Brain microvascular endothelial cell (primary cell): ENCODE results near the gene EXOC2.
"Not testable (repeated sequence)": the region's sequence is repeated elsewhere in the genome, so short reads cannot be mapped to it uniquely, and the experiment has no call there.

Experiments
- DNase-seq: peaks from one replicate; pipeline ENCODE4 v3.0.0-alpha.2; 2020
- H3K27ac ChIP-seq: fragments of 250-450 bp; sonication (Bioruptor Pico); 2 replicates; pipeline ENCODE4 v1.5.1; 2020; ENCODE audit warnings: mild to moderate bottlenecking, moderate library complexity
- H3K27me3 ChIP-seq: fragments of 250-450 bp; sonication (Bioruptor Pico); replicated peaks from 2 replicates; pipeline ENCODE4 v1.5.1; 2020; ENCODE audit warnings: mild to moderate bottlenecking
- H3K36me3 ChIP-seq: fragments of 250-450 bp; sonication (Bioruptor Pico); replicated peaks from 2 replicates; pipeline ENCODE4 v1.5.1; 2020; ENCODE audit warnings: mild to moderate bottlenecking
- H3K4me3 ChIP-seq: 2 replicates; pipeline ENCODE4 v1.5.1; 2011; ENCODE audit warnings: low read depth, mild to moderate bottlenecking, control low read depth, low read length, moderate library complexity
- in situ Hi-C: cut with HindIII; loops from 2 replicates; pipeline ENCODE4 v1.10.0; 2017; ENCODE audit warnings: low sequenced_read_pairs, low pct_ligation_motif_present
- TF ChIP-seq, protein P1 (sequence below): IDR thresholded peaks from 2 replicates; pipeline ENCODE4 v1.5.1; 2011; ENCODE audit warnings: low read depth, mild to moderate bottlenecking, moderate library complexity, low read length, control low read depth, inconsistent platforms; ENCODE audit errors: missing control alignments

EXOC2 gene

GRCh38 chr6:613981-614380 is 79.0 kb downstream of the EXOC2 start:
- DNase-seq, result no peak
- in situ Hi-C loops, result no loop called here
- Histone ChIP-seq H3K27me3 (no peaks in the 10 kb centered on the region), H3K36me3 (peaks cover 10% of the 10 kb centered on the region), H3K4me3 (no peak overlapping the region), H3K27ac (no peak overlapping the region)
- TF ChIP-seq, protein P1, sequence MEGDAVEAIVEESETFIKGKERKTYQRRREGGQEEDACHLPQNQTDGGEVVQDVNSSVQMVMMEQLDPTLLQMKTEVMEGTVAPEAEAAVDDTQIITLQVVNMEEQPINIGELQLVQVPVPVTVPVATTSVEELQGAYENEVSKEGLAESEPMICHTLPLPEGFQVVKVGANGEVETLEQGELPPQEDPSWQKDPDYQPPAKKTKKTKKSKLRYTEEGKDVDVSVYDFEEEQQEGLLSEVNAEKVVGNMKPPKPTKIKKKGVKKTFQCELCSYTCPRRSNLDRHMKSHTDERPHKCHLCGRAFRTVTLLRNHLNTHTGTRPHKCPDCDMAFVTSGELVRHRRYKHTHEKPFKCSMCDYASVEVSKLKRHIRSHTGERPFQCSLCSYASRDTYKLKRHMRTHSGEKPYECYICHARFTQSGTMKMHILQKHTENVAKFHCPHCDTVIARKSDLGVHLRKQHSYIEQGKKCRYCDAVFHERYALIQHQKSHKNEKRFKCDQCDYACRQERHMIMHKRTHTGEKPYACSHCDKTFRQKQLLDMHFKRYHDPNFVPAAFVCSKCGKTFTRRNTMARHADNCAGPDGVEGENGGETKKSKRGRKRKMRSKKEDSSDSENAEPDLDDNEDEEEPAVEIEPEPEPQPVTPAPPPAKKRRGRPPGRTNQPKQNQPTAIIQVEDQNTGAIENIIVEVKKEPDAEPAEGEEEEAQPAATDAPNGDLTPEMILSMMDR, result no peak

- TF ChIP-seq, protein P1, result no peak
- no peak overlapping the region for H3K27ac ChIP-seq
- H3K4me3 ChIP-seq, result no peak overlapping the region
- no peak for DNase-seq
- no peaks in the 10 kb centered on the region for H3K27me3 ChIP-seq
- peaks cover 11% of the 10 kb centered on the region for H3K36me3 ChIP-seq
- in situ Hi-C loops, result no loop called here
Measured at GRCh38 chr6:611928-612327, 81.0 kb downstream of the EXOC2 start.

GRCh38 chr6:610882-611281 is 82.1 kb downstream of the EXOC2 start:
- Histone ChIP-seq H3K4me3 (no peak overlapping the region), H3K36me3 (peaks cover 15% of the 10 kb centered on the region), H3K27ac (no peak overlapping the region), H3K27me3 (no peaks in the 10 kb centered on the region)
- in situ Hi-C loops, result no loop called here
- TF ChIP-seq, protein P1, result no peak
- no peak for DNase-seq

DNA sequence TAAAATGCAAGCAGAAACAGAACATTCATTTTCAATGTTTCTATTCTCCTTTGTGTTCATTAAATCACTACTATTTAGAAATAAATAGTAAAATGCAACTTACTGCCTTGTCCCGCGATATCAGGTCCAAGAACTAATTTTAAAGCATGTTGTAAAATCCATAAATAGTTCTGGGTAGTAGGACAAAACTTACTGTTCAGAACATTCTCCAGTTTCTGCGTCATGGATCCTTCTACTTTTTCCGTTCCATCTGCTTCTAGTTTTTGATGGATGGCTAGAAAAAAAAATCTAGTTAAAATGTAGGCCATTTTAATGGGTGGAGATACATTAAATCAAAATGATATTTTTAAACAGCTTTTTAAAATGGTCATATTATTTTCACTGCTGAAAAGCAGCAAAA is 83.0 kb downstream of the EXOC2 start:
- Histone ChIP-seq H3K27me3 (no peaks in the 10 kb centered on the region), H3K27ac (no peak overlapping the region), H3K4me3 (no peak overlapping the region), H3K36me3 (peaks cover 11% of the 10 kb centered on the region)
- in situ Hi-C loops, result no loop called here
- TF ChIP-seq, protein P1, result no peak
- DNase-seq, result no peak

GRCh38 chr6:606829-607379 is 86.0 kb downstream of the EXOC2 start:
- no peak for DNase-seq
- peaks cover 14% of the 10 kb centered on the region for H3K36me3 ChIP-seq
- H3K27me3 ChIP-seq, result no peaks in the 10 kb centered on the region
- in situ Hi-C loops, result no loop called here
- H3K27ac ChIP-seq, result no peak overlapping the region
- TF ChIP-seq, protein P1, result no peak
- no peak overlapping the region for H3K4me3 ChIP-seq

GRCh38 chr6:605895-606294 is 87.0 kb downstream of the EXOC2 start:
- DNase-seq, H3K27ac ChIP-seq, H3K27me3 ChIP-seq, in situ Hi-C loops, H3K4me3 ChIP-seq: not testable (repeated sequence)
- peaks cover 14% of the 10 kb centered on the region for H3K36me3 ChIP-seq
